HG02938 (cell line): ENCODE measurements around the gene IL2RA.
"Not testable (repeated sequence)": the region's sequence is repeated elsewhere in the genome, so short reads cannot be mapped to it uniquely, and the experiment has no call there.

ENCODE experiments used
- ATAC-seq: cut with Tn5 transposase; IDR thresholded peaks from one replicate; pipeline ENCODE4 v1.9.1; 2021; ENCODE audit warnings: mild to moderate bottlenecking, moderate library complexity; ENCODE audit not compliant: unreplicated experiment

IL2RA gene

GRCh38 chr10:6062101-6062771 is at the start of gene IL2RA:
IL2RA (minus strand) TSS chr10:6062367; CDS start chr10:6062151, 216 bp downstream.
- no peak for ATAC-seq

- no peak for ATAC-seq
These were observed 48.0 kb upstream of the IL2RA start for GRCh38 chr10:6110136-6110535.

- ATAC-seq, result no peak
These were observed 47.2 kb upstream of the IL2RA start for GRCh38 chr10:6109444-6109775.

DNA sequence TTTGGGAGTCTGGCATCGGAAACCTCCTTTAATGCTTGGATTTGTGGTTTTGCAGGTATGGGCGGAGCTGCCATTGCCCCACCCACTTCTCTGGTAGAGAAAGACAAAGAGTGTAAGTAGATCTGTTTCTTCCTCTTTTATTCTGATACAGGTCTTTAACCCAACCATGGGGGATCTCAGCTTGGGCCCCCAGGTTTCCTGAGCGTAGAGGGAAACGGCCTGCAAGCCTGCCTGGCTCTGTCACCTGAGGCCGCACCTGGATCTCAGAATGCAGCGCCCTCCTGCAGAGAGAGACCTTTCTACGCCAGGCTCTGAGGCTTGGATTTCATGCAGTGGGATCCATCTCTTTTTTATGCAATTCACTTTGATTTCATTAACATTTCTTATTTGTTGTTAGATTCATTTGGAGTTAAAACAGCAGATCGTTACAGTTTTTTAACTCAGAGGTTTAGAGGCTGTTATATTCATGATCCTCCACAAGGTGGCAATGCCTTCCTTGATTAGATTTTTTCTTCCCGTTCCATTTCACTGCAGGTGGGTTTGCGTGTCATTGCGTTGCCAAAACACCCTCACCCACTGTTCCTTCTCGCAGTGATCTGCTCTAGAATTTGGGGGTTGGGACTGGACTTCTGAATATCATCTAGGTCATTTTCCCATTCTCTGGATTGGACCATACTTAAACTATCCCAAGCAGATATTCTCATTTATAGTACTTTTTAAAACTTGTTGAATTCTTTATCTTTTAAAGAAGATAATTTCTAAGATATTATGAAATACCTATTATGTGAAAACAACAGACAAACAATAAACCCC is 46.7 kb upstream of the IL2RA start:
- no peak for ATAC-seq

GRCh38 chr10:6108072-6108471 is 45.9 kb upstream of the IL2RA start:
- ATAC-seq, result no peak

- ATAC-seq, result not testable (repeated sequence)
These were observed 45.4 kb upstream of the IL2RA start for GRCh38 chr10:6107616-6108015.

DNA sequence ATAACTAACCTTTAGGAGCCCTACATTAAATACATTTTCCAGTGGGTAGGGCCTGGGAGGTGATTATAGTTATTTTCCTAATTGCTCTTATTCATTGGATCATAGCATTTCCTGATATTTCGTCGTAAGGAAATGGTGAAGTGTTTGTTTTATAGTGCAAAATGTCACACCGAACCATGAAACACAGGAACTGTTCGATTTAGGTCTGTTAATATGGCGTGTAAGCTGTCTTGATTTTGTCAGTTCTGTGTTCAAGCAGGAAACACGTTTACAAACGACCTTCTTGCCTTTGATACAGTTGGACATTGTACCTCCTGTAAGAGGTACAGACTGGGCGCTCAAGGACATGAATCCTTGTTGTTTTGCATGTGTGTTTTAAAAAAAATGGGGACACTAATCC is 41.4 kb upstream of the IL2RA start:
- ATAC-seq, result no peak

GRCh38 chr10:6102128-6102527 is 40.0 kb upstream of the IL2RA start:
- no peak for ATAC-seq

DNA sequence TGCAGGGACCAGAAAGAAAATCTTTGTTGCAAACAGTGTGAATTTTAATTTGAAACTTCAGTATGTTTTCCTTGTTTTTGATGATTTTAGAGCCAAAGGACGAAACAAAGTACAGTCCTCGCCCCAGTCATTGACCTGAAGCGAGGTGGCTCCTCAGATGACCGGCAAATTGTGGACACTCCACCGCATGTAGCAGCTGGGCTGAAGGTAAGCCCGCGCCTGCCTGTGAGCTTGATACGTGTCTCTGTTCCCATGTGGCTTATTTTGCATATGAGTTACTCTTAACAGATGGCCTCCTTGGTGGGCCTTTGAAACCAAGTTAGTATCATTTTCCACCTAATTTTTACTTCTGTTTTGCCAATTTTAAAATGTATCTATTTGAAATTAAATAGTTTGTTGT is 39.0 kb upstream of the IL2RA start:
- ATAC-seq, result peak; percentile 52

DNA sequence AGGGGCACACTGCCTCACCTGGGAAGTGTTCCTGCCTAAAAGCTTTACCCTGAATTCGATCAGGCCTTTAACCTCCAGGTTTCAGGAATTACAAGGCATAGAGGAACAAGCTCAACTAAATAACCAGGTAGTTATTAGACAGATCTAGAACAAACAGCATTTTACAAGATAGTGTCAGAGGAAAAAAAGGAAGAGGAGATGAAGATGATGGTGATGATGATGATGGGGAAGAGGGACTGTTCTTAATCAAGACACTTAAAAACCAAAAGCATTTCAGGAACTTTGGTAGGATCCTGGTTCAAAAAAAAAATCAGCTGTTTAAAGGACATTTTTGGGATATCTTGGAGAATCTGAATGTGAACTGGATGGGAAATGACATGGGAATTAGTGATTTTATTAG is 38.2 kb upstream of the IL2RA start:
- ATAC-seq, result no peak

DNA sequence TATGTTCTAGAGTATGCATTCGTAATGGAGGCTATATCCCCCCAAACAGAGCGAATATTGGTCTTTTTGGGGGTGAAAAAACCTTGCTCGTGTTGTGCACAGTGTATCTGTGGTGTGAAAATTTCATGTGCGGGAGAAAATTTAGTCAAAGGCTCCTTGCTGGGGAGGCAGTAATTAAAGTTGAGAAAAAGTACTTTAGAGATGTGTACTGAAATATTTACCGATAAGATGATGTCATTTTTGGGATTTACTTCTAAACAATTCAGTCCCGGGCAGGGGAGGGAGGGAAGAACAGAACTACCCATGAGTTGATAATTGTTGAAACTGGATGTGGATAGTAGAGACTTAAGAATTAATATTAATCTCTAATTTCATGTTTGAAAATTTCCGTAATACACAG is 36.0 kb upstream of the IL2RA start:
- no peak for ATAC-seq

DNA sequence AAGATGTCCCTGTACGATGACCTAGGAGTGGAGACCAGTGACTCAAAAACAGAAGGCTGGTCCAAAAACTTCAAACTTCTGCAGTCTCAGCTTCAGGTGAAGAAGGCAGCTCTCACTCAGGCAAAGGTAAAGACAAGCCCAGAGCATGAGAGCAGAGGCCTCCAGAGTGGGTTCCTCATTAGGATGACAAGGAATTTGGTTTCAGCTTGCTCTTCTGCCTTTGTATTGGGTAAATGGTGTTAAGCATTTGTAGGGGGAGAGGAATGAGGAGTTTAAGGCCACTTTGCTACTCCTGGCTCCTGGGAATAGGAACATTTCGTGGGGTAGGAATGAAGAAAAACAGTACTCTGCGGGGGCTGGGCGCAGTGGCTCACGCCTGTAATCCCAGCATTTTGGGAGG is 34.9 kb upstream of the IL2RA start:
- no peak for ATAC-seq

DNA sequence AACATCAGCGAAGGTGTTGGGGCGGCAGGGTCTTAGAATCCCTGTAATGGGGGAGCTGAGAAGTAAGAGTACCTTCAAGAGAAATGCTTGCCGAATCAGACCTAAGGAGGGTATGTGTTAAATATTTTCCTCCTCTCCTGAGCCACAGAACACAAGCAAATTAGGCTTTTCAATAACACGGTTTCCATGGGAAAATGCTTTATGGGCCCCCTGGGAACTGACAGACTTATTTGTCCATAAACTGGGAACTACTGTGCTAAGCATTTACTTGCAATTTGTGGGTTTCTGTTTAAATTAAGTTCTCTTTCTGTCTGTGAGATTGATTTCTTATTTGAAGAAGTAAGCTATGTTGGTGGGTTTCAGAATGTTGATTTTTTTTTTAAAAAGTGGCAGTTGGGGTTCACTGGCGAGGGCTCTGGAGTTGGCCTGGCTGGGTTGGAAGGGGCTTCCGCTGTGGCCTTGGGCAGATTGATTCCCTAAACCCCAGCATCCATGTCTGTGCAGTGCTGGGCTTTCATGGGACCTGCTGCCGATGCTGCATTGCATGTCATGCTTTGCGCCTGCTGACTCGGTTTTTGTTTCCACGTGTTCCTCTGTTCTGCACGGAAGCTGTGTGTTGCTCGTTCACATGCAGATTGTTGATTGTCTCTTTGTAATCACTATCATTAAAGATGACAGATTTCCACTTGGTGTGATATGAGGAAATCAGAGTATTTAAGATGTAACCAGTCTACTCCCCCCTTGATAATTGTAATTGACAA is 33.8 kb upstream of the IL2RA start:
- no peak for ATAC-seq

DNA sequence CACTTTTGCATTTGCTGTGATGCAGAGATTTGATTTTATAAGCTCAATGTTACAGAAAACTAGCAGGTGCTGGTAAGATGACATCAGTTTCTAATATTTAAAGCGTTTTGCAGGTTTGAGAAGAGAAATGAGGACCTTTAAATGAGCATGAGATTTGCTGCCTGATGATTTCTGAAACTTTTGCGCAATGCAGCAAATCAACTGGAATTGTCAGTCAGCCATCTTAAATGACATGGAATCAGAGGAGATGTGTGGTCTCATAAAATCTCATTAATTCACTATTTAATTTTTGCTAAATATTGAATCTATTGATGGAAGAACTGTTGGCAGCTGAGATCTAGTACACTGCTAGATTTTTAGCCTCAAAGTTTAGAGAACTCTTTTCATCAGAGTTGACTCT is 30.6 kb upstream of the IL2RA start:
- ATAC-seq, result no peak

GRCh38 chr10:6091630-6092029 is 29.5 kb upstream of the IL2RA start:
- no peak for ATAC-seq

- ATAC-seq, result peak; percentile 22
These were observed 27.4 kb upstream of the IL2RA start for GRCh38 chr10:6089334-6090219.

DNA sequence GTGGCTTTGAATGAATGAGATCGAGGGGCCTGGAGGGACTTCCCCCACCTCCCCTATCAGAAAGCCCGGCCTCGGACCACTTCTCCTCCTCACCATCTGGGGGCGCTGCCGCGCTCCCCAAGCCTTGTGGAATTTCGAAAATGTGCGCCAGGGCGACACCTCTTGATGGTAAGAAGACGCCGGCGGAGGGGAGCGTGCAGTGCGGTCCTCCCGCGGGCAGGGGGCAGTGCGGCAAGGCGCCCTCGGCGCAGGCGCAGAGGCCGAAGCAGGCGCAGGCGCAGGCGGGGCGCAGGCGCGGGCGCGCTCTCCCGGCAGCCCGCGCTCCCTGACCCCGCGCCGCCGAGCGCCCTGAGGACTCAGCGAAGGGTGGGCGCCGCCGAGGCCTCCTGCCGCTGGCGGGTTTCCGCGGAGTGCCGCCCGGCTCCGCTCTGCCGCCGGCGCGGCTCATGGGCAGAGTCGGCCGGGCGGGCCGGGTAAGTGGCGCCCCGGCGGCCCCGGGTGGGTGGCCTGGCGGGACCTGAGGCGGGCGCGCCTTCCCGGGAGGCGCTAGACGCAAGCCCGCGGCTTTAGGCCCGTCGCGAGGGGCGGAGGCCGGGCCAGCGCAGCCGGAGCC is 26.7 kb upstream of the IL2RA start, which contains the start of gene RBM17:
Gene RBM17, plus strand, starts transcription at position 314 of the 613 bp plus-strand sequence. CDS start 8,032 bp downstream, outside the sequence.
- ATAC-seq, result peak; percentile 79

- ATAC-seq, result peak; percentile 44
These were observed 24.4 kb upstream of the IL2RA start for GRCh38 chr10:6086375-6087233.
